DMS114 treated with DMSO at 0.1 percent for 48 hours (cell line): ENCODE data around the gene SBNO1.
A peak's percentile ranks its signal among the peaks of the same experiment; 100 is the strongest.
"Not testable (repeated sequence)": the region's sequence is repeated elsewhere in the genome, so short reads cannot be mapped to it uniquely, and the experiment has no call there.

Source experiments
- DNase-seq: peaks from one replicate; lab custom pipeline; 2025; ENCODE audit not compliant: unreplicated experiment; lab: John Stamatoyannopoulos, UW

SBNO1 gene

GRCh38 chr12:123364532-123365024 lies at the start of gene SBNO1:
TSS of gene SBNO1 (minus strand) at chr12:123364847. CDS start at chr12:123350441, 14,406 bp downstream.
- peak; percentile 87 for DNase-seq

GRCh38 chr12:123410041-123410412 lies 45.4 kb upstream of the SBNO1 start:
- DNase-seq = no peak

GRCh38 chr12:123409284-123410040 lies 44.8 kb upstream of the SBNO1 start:
- DNase-seq = not testable (repeated sequence)

GRCh38 chr12:123408619-123409018 lies 44.0 kb upstream of the SBNO1 start:
- DNase-seq = not testable (repeated sequence)

GRCh38 chr12:123407934-123408333 lies 43.3 kb upstream of the SBNO1 start:
- not testable (repeated sequence) for DNase-seq

GRCh38 chr12:123407269-123407668 lies 42.6 kb upstream of the SBNO1 start:
- not testable (repeated sequence) for DNase-seq

GRCh38 chr12:123404581-123404980 lies 39.9 kb upstream of the SBNO1 start:
- DNase-seq = no peak

GRCh38 chr12:123401753-123402683 lies 37.4 kb upstream of the SBNO1 start:
- no peak for DNase-seq

GRCh38 chr12:123399255-123399617 lies 34.6 kb upstream of the SBNO1 start:
- DNase-seq = no peak

GRCh38 chr12:123398550-123399254 lies 34.1 kb upstream of the SBNO1 start:
- DNase-seq = no peak

GRCh38 chr12:123398177-123398549 lies 33.5 kb upstream of the SBNO1 start:
- no peak for DNase-seq

GRCh38 chr12:123397400-123397799 lies 32.8 kb upstream of the SBNO1 start:
- no peak for DNase-seq

- no peak for DNase-seq
Observed at GRCh38 chr12:123396954-123397353, 32.3 kb upstream of the SBNO1 start.

- no peak for DNase-seq
Observed at GRCh38 chr12:123396543-123396942, 31.9 kb upstream of the SBNO1 start.

GRCh38 chr12:123395236-123395635 lies 30.6 kb upstream of the SBNO1 start:
- no peak for DNase-seq

- DNase-seq = no peak
Observed at GRCh38 chr12:123393747-123394146, 29.1 kb upstream of the SBNO1 start.

GRCh38 chr12:123391546-123392343 lies 27.1 kb upstream of the SBNO1 start:
- no peak for DNase-seq

GRCh38 chr12:123390498-123391426 lies 26.1 kb upstream of the SBNO1 start:
- DNase-seq = no peak

- no peak for DNase-seq
Observed at GRCh38 chr12:123389560-123390351, 25.1 kb upstream of the SBNO1 start.
